GM19395 (cell line): Measurements from ENCODE around the gene CLDN9.
A peak's percentile ranks its signal among the peaks of the same experiment; 100 is the strongest.

Experiments used
- ATAC-seq: cut with Tn5 transposase; IDR thresholded peaks from one replicate; pipeline ENCODE4 v1.9.1; 2021; ENCODE audit warnings: mild to moderate bottlenecking, moderate library complexity; ENCODE audit not compliant: unreplicated experiment

The CLDN9 gene

GRCh38 chr16:3017794-3018506, 5.2 kb downstream of the CLDN9 start, which contains the start of gene CLDN6:
CLDN6 (minus strand) TSS chr16:3018183; CDS start chr16:3016021, 2,162 bp downstream.
- no peak for ATAC-seq

GRCh38 chr16:3019594-3020246, 7.0 kb downstream of the CLDN9 start:
- no peak for ATAC-seq

- no peak for ATAC-seq
These were observed 7.5 kb downstream of the CLDN9 start, which contains the start of gene TNFRSF12A for GRCh38 chr16:3020247-3020603. TNFRSF12A (plus strand) TSS chr16:3020368; CDS start chr16:3020398, 30 bp downstream.

GRCh38 chr16:3020604-3021448, 8.1 kb downstream of the CLDN9 start:
- ATAC-seq, result no peak

- ATAC-seq, result no peak
These were observed 8.9 kb downstream of the CLDN9 start for GRCh38 chr16:3021449-3022207.

GRCh38 chr16:3022208-3022683, 9.5 kb downstream of the CLDN9 start:
- ATAC-seq, result no peak

GRCh38 chr16:3022684-3023414, 10.1 kb downstream of the CLDN9 start:
- ATAC-seq, result no peak

GRCh38 chr16:3023415-3023668, 10.6 kb downstream of the CLDN9 start:
- ATAC-seq, result no peak

GRCh38 chr16:3023669-3024478, 11.2 kb downstream of the CLDN9 start, which contains the start of the genes HCFC1R1 and THOC6:
HCFC1R1 (minus strand) TSS chr16:3023942; CDS start chr16:3023941, 1 bp downstream.
THOC6 (plus strand) TSS chr16:3024035; CDS start chr16:3024327, 292 bp downstream.
- peak; percentile 76 for ATAC-seq

- no peak for ATAC-seq
These were observed 12.6 kb downstream of the CLDN9 start for GRCh38 chr16:3025032-3026002.

GRCh38 chr16:3026003-3026378, 13.3 kb downstream of the CLDN9 start:
- no peak for ATAC-seq

- no peak for ATAC-seq
These were observed 14.1 kb downstream of the CLDN9 start for GRCh38 chr16:3026609-3027488.

GRCh38 chr16:3027489-3027795, 14.7 kb downstream of the CLDN9 start:
- ATAC-seq, result no peak

- no peak for ATAC-seq
These were observed 15.4 kb downstream of the CLDN9 start for GRCh38 chr16:3027983-3028715.

- no peak for ATAC-seq
These were observed 16.1 kb downstream of the CLDN9 start for GRCh38 chr16:3028716-3029319.
